HEK293 (cell line): ENCODE measurements around the gene DNTTIP2.

Experiments used
- CTCF ChIA-PET: fragments of 350-600 bp; formaldehyde crosslinking; extraction: SDS; loops from one replicate; lab custom pipeline; 2021; ENCODE audit warnings: antibody characterized with exemption; lab: Yijun Ruan, JAX
- POLR2A ChIA-PET: fragments of 300-600 bp; formaldehyde crosslinking; extraction: SDS; loops from one replicate; lab custom pipeline; 2020; ENCODE audit warnings: antibody characterized with exemption, inconsistent platforms; lab: Yijun Ruan, JAX
- H3K27ac ChIP-seq: fragments of 200-500 bp; sonication (Bioruptor generic); 2 replicates; pipeline ENCODE4 v1.5.1; 2014; ENCODE audit warnings: low read depth, low read length, control low read depth, inconsistent platforms; ENCODE audit errors: extremely low read depth
- H3K36me3 ChIP-seq, 2 experiments: fragments of 200-500 bp in 1 of 2; sonication (Bioruptor generic) in 1 of 2; 1 replicate in 1 of 2; 2 replicates in 1 of 2; pipeline ENCODE4 v1.5.1; 2014 to 2017; ENCODE audit warnings: inconsistent platforms in 2 of 2, low read length in 2 of 2; ENCODE audit not compliant: control insufficient read depth in 2 of 2, insufficient read depth in 1 of 2
- H3K4me1 ChIP-seq: fragments of 200-500 bp; sonication (Bioruptor generic); 2 replicates; pipeline ENCODE4 v1.5.1; 2014; ENCODE audit warnings: mild to moderate bottlenecking, low read length, inconsistent platforms; ENCODE audit not compliant: control insufficient read depth, insufficient read depth
- H3K4me3 ChIP-seq: 2 replicates; pipeline ENCODE4 v1.5.1; 2011; ENCODE audit warnings: low read depth, mild to moderate bottlenecking, control low read depth, low read length, moderate library complexity
- H3K9me3 ChIP-seq: fragments of 200-500 bp; sonication (Bioruptor generic); 2 replicates; pipeline ENCODE4 v1.5.1; 2014; ENCODE audit warnings: low read depth, low read length, inconsistent platforms; ENCODE audit not compliant: control insufficient read depth, insufficient read depth
- FEZF1 ChIP-seq: fragments of 450-650 bp; formaldehyde crosslinking; IDR thresholded peaks from 2 replicates; pipeline ENCODE4 v1.5.1; 2016; ENCODE audit warnings: missing biosample characterization, missing genetic modification characterization
- GFI1B ChIP-seq: fragments of 450-650 bp; formaldehyde crosslinking; IDR thresholded peaks from 2 replicates; pipeline ENCODE4 v1.5.1; 2016; ENCODE audit warnings: missing biosample characterization, missing genetic modification characterization
- HOXD13 ChIP-seq: sonication (generic); formaldehyde crosslinking; IDR thresholded peaks from 2 replicates; pipeline ENCODE4 v1.8.0; 2022; ENCODE audit warnings: missing genetic modification reagents, borderline replicate concordance
- PRDM10 ChIP-seq: fragments of 450-650 bp; formaldehyde crosslinking; IDR thresholded peaks from 2 replicates; pipeline ENCODE4 v1.5.1; 2016; ENCODE audit warnings: missing biosample characterization, missing genetic modification characterization
- SP7 ChIP-seq: fragments of 450-650 bp; formaldehyde crosslinking; IDR thresholded peaks from 2 replicates; pipeline ENCODE4 v1.5.1; 2016; ENCODE audit warnings: missing biosample characterization, missing genetic modification characterization
- YY1 ChIP-seq: fragments of 450-650 bp; formaldehyde crosslinking; IDR thresholded peaks from 2 replicates; pipeline ENCODE4 v1.5.1; 2018; ENCODE audit warnings: missing biosample characterization, missing genetic modification characterization
- YY2 ChIP-seq: fragments of 450-650 bp; formaldehyde crosslinking; IDR thresholded peaks from 2 replicates; pipeline ENCODE4 v1.5.1; 2016; ENCODE audit warnings: missing biosample characterization, missing genetic modification characterization
- ZBTB20 ChIP-seq: fragments of 450-650 bp; formaldehyde crosslinking; IDR thresholded peaks from 2 replicates; pipeline ENCODE4 v1.5.1; 2016; ENCODE audit warnings: missing biosample characterization, missing genetic modification characterization
- ZBTB48 ChIP-seq: fragments of 450-650 bp; formaldehyde crosslinking; IDR thresholded peaks from 2 replicates; pipeline ENCODE4 v1.5.1; 2016; ENCODE audit warnings: missing biosample characterization, missing genetic modification characterization
- ZFP3 ChIP-seq: fragments of 450-650 bp; formaldehyde crosslinking; IDR thresholded peaks from 2 replicates; pipeline ENCODE4 v1.5.1; 2016; ENCODE audit warnings: low read depth, missing biosample characterization, missing genetic modification characterization
- ZFP37 ChIP-seq: fragments of 450-650 bp; formaldehyde crosslinking; IDR thresholded peaks from 2 replicates; pipeline ENCODE4 v1.5.1; 2016; ENCODE audit warnings: missing biosample characterization, missing genetic modification characterization
- ZNF112 ChIP-seq: fragments of 450-650 bp; formaldehyde crosslinking; IDR thresholded peaks from 2 replicates; pipeline ENCODE4 v1.5.0; 2017; ENCODE audit warnings: missing biosample characterization, missing genetic modification characterization
- ZNF16 ChIP-seq: fragments of 450-650 bp; formaldehyde crosslinking; IDR thresholded peaks from 2 replicates; pipeline ENCODE4 v1.5.1; 2016; ENCODE audit warnings: low read depth, missing biosample characterization, missing genetic modification characterization
- ZNF24 ChIP-seq: fragments of 450-650 bp; formaldehyde crosslinking; IDR thresholded peaks from 2 replicates; pipeline ENCODE4 v1.5.1; 2016; ENCODE audit warnings: missing biosample characterization, missing genetic modification characterization
- ZNF280C ChIP-seq: fragments of 450-650 bp; formaldehyde crosslinking; IDR thresholded peaks from 2 replicates; pipeline ENCODE4 v1.5.1; 2016; ENCODE audit warnings: missing biosample characterization, missing genetic modification characterization
- ZNF302 ChIP-seq: fragments of 450-650 bp; formaldehyde crosslinking; IDR thresholded peaks from 2 replicates; pipeline ENCODE4 v1.5.1; 2016; ENCODE audit warnings: missing biosample characterization, missing genetic modification characterization, low read depth
- ZNF37A ChIP-seq: fragments of 450-650 bp; IDR thresholded peaks from 2 replicates; pipeline ENCODE4 v1.5.1; 2018; ENCODE audit warnings: missing biosample characterization, missing genetic modification characterization
- ZNF548 ChIP-seq: fragments of 450-650 bp; formaldehyde crosslinking; IDR thresholded peaks from 2 replicates; pipeline ENCODE4 v1.5.1; 2016; ENCODE audit warnings: missing biosample characterization, missing genetic modification characterization
- ZNF555 ChIP-seq: fragments of 450-650 bp; formaldehyde crosslinking; conservative IDR thresholded peaks from 2 replicates; pipeline ENCODE4 v1.5.1; 2017; ENCODE audit warnings: missing biosample characterization, mild to moderate bottlenecking, missing genetic modification characterization, inconsistent platforms
- ZNF600 ChIP-seq: fragments of 450-650 bp; formaldehyde crosslinking; IDR thresholded peaks from 2 replicates; pipeline ENCODE4 v1.5.1; 2016; ENCODE audit warnings: missing biosample characterization, missing genetic modification characterization
- ZNF768 ChIP-seq: fragments of 450-650 bp; formaldehyde crosslinking; IDR thresholded peaks from 2 replicates; pipeline ENCODE4 v1.5.1; 2018; ENCODE audit warnings: missing biosample characterization, mild to moderate bottlenecking, missing genetic modification characterization
- ZNF785 ChIP-seq: fragments of 450-650 bp; formaldehyde crosslinking; IDR thresholded peaks from 2 replicates; pipeline ENCODE4 v1.5.1; 2016; ENCODE audit warnings: missing biosample characterization, missing genetic modification characterization
- ZNF843 ChIP-seq: fragments of 450-650 bp; formaldehyde crosslinking; IDR thresholded peaks from 2 replicates; pipeline ENCODE4 v1.5.1; 2016; ENCODE audit warnings: missing biosample characterization, missing genetic modification characterization
- TF ChIP-seq, protein P1 (sequence below): fragments of 450-650 bp; IDR thresholded peaks from 2 replicates; pipeline ENCODE4 v1.5.1; 2018; ENCODE audit warnings: missing biosample characterization, mild to moderate bottlenecking, missing genetic modification characterization

DNTTIP2 gene

DNA sequence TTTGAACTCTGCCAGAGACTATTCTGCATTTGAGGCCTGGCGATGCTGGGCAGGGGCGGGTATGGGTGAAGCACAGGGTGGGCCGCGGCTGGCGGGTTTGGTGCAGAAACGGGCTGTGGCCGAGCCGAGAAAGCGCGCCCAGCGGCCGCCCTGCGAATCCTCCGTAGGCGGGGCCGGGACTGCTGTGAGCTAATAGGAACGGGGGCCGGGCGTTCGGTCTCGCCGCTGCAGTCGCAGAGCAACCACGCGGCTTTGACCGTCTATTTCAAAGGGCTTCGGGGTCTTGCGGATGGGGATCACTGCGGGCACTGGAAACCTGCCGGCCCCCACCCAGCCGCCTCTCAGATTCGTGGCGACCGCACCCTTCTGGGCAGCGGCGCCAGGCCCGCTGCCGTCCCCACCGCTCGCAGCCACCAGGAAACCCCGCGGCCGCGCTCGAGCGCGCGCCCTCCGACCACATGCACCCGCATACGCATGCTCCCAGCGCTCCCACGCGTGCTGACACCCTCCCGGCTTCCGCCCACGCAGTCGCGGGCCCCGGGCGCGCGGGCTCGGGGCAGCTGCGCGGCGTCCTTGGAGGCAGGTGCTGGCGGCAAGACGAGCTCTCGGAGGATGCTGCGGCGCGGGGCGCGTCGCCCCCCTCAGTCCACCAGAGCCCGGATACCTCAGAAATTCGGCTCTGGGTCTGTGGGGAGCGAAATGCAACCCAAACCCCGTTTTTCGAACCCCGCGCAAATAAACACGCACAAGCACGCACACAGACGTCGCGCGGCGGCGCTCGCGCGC is 32.6 kb downstream of the DNTTIP2 start (continued):
- TF ChIP-seq, protein P1, sequence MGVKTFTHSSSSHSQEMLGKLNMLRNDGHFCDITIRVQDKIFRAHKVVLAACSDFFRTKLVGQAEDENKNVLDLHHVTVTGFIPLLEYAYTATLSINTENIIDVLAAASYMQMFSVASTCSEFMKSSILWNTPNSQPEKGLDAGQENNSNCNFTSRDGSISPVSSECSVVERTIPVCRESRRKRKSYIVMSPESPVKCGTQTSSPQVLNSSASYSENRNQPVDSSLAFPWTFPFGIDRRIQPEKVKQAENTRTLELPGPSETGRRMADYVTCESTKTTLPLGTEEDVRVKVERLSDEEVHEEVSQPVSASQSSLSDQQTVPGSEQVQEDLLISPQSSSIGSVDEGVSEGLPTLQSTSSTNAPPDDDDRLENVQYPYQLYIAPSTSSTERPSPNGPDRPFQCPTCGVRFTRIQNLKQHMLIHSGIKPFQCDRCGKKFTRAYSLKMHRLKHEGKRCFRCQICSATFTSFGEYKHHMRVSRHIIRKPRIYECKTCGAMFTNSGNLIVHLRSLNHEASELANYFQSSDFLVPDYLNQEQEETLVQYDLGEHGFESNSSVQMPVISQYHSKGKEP = 0 out of 2 replicates have a peak, but pooled peaks have one; percentile 10
- TF ChIP-seq ZFP3 (tag by site-specific recombination) (no peak), ZNF37A (no peak), ZNF16 (no peak), YY1 (tag by site-specific recombination) (no peak), PRDM10 (no peak; the same call in 1 of the 2 replicates), ZNF843 (tag by site-specific recombination) (peak; percentile 24; the same call in 1 of the 2 replicates), ZNF785 (tag by site-specific recombination) (peak; percentile 58; the same call in 1 of the 2 replicates), ZNF768 (tag by site-specific recombination) (0 out of 2 replicates have a peak, but pooled peaks have one; percentile 4), YY2 (no peak), SP7 (tag by site-specific recombination) (peak; percentile 28; the same call in 1 of the 2 replicates), ZBTB20 (tag by site-specific recombination) (peak; percentile 83)

GRCh38 chr1:93845538-93846205 is 33.3 kb downstream of the DNTTIP2 start:
- Histone ChIP-seq H3K27ac (peak overlapping the region; percentile 91), H3K9me3 (no peaks in the 10 kb centered on the region), H3K4me1 (peaks cover 3% of the 10 kb centered on the region; the same call in 1 of the 2 replicates), H3K36me3 (no peaks in the 10 kb centered on the region), H3K4me3 (peak overlapping the region; percentile 88)
- ChIA-PET CTCF (interaction anchor here (0.6 to 7.9 kb wide), 13 partner anchors 29 to 541 kb away, joined by 3 to 120 read pairs (median 4); no protein-coding TSS in a partner anchor), POLR2A (interaction anchor here (0.7 to 1.6 kb wide), 14 partner anchors 11 to 767 kb away, joined by 3 to 8 read pairs (median 3); partner anchors contain the start of genes DNTTIP2, DR1, FNBP1L and MTF2)
- TF ChIP-seq ZNF600 (tag by site-specific recombination) = peak; percentile 68; the same call in 1 of the 2 replicates
- TF ChIP-seq PRDM10 = peak; percentile 65; the same call in 1 of the 2 replicates
- TF ChIP-seq GFI1B (tag by site-specific recombination) = no peak
- TF ChIP-seq ZNF302 (tag by site-specific recombination) = no peak
- peak; percentile 69; the same call in 1 of the 2 replicates for TF ChIP-seq ZFP37 (tag by site-specific recombination)
- TF ChIP-seq ZNF555 (tag by site-specific recombination) = no peak
- peak; percentile 52; the same call in 1 of the 2 replicates for TF ChIP-seq FEZF1 (tag by site-specific recombination)
- TF ChIP-seq ZNF548 = no peak
- TF ChIP-seq HOXD13 (CRISPR knock-in tag) = no peak
- 0 out of 2 replicates have a peak, but pooled peaks have one; percentile 37 for TF ChIP-seq ZNF24 (tag by site-specific recombination)
- TF ChIP-seq ZNF112 = no peak
- peak; percentile 40 for TF ChIP-seq ZBTB48 (tag by site-specific recombination)
- TF ChIP-seq ZNF280C = no peak
